Stimulated activated CD8-positive, alpha-beta memory T cell treated with anti-CD3 and anti-CD28 coated beads, Interleukin-2, amount 100 ng/mL, for 1 hour (primary cell): Measurements from ENCODE around the gene AKAP13.

Experiments
- DNase-seq, 2 donors: peaks; one replicate each; pipeline ENCODE4 v3.0.0-alpha.2; 2020; ENCODE audit warnings: low read depth in 2 of 2

The AKAP13 gene

DNA sequence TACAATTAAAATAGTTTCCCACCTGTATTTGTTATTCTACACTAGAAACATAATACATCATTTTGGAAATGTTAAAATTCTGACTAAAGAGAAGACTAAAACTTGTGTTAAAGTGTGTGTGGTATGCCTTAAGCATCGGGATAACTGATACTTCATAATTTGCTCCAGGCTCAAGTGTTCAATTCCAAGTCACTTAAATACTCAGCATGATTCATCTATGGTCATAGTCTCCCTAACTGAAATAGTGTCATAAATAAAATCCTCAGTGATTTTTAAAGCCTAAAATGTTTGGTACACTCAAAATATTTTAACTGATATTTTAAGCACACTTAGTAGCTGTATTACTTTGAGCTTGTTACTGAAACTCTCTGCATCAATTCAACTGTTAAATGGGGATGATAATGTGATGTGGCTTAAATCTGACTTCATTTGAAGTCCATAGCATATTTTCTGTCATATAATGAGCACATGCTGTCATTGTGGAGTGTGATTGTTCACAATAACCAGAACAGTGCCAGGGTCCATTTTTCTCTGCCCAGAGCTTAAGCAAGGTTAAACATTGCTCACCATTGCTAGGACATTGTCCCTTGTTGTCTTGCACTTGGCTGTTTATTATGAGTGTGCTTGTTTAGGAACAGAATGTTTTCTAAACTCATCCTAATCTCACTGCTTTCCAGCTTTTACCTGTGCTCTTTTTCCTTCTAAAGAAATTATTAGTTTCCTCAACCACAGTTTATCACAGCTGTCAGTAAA is 292.1 kb downstream of the AKAP13 start:
- DNase-seq: no peak

GRCh38 chr15:85673326-85673725 is 292.9 kb downstream of the AKAP13 start:
- no peak for DNase-seq

GRCh38 chr15:85676342-85677098 is 296.1 kb downstream of the AKAP13 start:
- DNase-seq: no peak

- DNase-seq: no peak
These were observed 298.8 kb downstream of the AKAP13 start for GRCh38 chr15:85679231-85679630.

DNA sequence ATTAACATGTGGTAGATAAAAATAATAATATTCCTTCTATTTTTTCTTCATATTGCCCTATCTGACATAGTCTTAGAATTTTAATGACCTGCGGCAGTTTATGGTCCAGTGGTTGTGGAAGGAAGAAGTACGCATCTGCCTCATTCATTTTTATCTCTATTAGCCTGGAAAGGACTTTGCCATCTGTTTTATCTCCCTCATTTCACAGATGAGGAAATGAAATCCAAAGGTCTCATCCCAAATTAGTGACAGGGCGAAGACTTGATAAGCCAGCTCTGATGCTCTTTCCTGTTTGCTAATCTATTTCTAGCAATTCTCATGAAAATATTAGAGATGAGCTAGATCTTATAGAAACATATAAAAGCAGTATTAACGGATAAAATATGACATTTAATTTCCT is 301.0 kb downstream of the AKAP13 start:
- DNase-seq: no peak

- no peak for DNase-seq
These were observed 303.8 kb downstream of the AKAP13 start for GRCh38 chr15:85684174-85684710.

DNA sequence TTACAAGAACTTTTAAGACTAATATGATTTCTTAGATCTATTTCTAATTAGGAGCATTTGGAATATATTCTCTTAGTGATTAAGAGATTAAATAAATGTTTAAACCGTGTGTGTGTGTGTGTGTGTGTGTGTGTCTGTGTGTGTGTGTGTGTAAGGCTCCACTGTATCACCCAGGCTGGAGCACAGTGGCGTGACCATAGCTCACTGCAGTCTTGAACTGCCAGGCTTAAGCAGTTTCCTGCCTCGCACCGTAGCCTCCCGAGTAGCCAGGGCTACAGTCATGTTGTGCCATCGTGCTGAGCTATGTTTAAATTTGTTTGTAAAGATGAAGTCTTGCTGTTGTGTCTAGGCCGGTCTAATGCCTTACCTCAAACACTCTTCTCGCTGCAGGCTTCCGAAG is 305.0 kb downstream of the AKAP13 start:
- no peak for DNase-seq

GRCh38 chr15:85687329-85687728 is 306.9 kb downstream of the AKAP13 start:
- no peak for DNase-seq

- DNase-seq: no peak
These were observed 308.3 kb downstream of the AKAP13 start for GRCh38 chr15:85688711-85689110.

GRCh38 chr15:85689729-85690128 is 309.3 kb downstream of the AKAP13 start:
- DNase-seq: peak; percentile 42 to 43

DNA sequence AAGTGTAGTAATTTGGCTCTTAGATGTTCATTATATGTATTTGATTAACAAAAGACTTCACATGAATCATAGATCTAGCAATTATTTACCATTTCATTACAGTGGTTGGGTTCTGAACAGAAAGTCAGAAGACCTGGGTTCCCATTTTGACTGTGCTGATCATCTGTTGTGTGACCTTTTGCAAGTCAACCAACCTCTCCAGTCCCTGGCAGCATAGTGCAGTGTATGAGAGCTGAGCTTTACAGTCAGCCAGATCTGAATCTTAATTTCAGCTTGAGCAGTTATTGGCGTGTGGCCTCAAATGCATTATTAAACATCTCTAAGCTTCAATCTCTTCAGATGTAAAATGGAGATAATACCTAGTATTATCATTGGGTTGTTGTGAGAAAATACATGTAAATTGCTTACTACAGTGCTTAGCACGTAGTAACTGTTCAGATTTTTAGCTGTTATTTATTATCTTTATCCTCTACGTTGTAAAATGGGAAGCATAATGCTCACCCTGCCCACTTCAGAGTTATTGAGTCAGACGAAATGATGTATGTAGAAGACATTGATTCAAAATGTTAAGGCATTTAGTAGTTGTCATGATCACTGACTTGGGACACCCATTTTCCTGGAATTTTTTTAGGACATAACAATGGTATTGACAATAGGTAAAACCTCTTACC is 310.3 kb downstream of the AKAP13 start:
- no peak for DNase-seq

DNA sequence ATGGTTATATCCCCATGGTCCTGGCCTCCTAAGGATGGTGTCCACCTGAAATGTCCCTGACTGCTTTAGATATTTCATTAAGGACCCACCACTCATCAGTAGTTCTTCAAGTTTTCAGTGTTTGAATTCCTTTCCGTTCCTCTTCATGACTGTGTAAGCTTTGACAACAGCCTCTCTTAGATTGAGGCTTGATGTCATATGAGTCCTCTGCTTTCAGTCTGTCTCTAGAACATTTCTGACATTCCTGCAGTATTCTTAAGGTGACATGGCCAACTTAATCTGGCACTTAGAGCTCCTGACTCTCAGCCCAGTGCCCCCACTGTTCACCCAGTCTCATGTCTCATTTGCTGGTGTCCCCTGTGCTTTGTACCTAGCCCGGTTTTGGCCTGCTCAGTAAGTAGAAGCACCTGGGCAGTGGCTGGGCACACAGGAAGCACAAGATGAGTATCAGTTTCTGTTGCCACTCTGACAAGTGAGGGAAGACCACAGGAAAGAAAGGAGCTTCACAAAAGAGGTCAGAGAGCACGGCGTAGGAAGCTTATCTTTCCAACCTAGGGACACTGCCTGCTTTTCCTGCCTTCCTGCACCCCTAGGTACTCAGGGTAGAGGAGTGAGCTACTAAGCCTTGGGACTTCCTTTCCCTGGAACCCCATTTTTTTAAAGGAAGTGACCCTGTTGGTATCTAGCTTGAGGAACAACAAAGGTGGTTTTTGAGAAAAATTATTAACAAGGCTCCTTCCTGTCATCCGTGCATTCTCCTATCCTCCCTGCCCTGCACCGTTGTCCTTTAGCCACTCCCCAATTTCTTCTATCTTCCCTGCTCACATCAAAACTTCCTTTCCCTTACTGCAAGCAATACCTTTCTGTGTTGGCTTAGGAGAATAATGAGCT is 311.2 kb downstream of the AKAP13 start:
- DNase-seq: no peak

GRCh38 chr15:85692321-85692720 is 311.9 kb downstream of the AKAP13 start:
- DNase-seq: no peak

GRCh38 chr15:85692873-85693272 is 312.5 kb downstream of the AKAP13 start:
- DNase-seq: no peak

DNA sequence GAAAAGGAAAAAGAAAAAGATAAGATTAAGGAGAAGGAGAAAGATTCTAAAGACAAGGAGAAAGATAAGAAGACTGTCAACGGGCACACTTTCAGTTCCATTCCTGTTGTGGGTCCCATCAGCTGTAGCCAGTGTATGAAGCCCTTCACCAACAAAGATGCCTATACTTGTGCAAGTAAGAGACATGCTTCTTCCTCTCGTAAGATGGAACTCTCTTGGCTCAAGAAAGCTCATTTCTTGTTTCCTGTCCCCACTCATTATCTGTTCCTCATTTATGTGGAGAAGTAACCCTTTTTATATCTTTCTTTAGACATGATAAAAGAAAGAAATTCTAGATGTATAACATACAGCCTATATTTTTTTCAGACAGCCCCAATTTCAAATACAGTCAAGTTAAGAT is 312.9 kb downstream of the AKAP13 start:
- no peak for DNase-seq

DNA sequence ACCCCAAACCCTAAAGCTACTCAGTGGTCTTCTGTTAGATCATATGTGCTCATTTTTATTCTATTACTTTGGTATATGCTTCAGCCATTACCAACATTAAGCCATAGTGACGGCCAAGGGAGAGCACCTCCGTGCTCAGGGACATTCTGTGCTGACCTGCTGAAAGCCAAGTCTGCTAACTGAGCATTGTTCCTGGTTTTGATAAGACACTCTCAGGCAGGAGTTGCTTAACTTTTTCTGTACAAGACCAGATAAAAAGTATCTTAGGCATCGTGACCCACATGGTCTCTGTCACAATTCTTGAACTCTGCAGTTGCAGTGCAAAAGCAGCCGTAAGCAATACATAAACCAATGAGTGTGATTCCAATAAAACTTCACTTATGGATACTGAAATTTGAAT is 313.7 kb downstream of the AKAP13 start:
- no peak for DNase-seq

- no peak for DNase-seq
These were observed 320.4 kb downstream of the AKAP13 start for GRCh38 chr15:85700767-85701166.

DNA sequence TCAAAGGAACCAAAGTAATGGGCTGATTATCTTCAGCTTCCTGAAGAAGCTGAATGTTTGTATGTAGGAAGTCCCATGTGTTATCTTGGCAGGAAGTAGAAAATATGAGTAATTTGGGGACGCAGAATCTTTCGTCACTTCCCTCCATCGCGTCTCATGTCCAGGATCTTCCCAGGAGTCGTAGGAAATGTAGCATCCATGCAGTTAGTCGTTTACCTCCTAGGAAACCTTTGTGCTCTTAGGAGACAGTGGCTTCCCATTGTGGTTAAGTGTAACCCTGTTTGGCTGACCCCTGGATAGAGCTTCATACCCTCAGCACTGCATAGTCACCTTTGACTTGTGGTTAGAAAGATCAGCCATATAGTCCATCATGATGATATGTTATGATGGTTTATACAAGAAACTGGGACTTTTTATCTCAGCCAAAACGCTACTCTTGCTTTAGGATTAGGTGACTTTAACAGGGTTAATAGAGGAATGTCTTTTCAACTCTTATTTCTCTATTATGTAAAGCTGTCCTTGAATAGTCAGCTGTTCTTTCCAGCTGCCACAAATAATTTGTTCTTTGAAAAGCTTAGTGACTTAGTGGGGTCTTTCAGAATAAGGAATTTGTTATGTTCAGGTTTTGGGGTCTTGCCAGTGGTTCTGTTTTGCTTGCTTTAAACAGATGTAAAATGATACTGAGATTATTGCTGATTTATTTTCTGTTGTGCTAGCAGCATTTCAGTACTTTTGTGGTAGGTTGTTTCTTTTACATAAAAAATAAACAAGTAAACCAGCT is 322.1 kb downstream of the AKAP13 start:
- DNase-seq: no peak

- DNase-seq: no peak
These were observed 323.7 kb downstream of the AKAP13 start for GRCh38 chr15:85704066-85704465.

- DNase-seq: no peak
These were observed 324.5 kb downstream of the AKAP13 start for GRCh38 chr15:85704720-85705429.
